HepG2 (cell line): ENCODE measurements around the gene PPP1R14D. TPM values are rescaled to one million over a fixed set of nuclear protein-coding genes. Genes with fewer than 3 reads are reported as not detected.

Experiments used
- ATAC-seq: fragments of 200-7000 bp; cut with Tn5 transposase; 3 replicates; pipeline ENCODE4 v1.9.1; 2020; ENCODE audit warnings: mild to moderate bottlenecking, moderate library complexity
- BruUV-seq: library from RNA; stranded (reverse); fragments of 400-500 nt; replicated peaks from 2 replicates; lab custom pipeline; 2021; lab: Mats Ljungman, UMichigan
- CTCF ChIA-PET: fragments of 300-600 bp; formaldehyde crosslinking; extraction: SDS; loops from one replicate; lab custom pipeline; 2021; ENCODE audit warnings: low total read pairs, inconsistent platforms, low intra/inter-chr PET ratio; lab: Yijun Ruan, JAX
- POLR2A ChIA-PET: fragments of 350-600 bp; sonication (Branson Sonifier 250); formaldehyde crosslinking; loops from one replicate; lab custom pipeline; 2020; ENCODE audit warnings: antibody characterized with exemption, inconsistent platforms; lab: Yijun Ruan, JAX
- DNase-seq: peaks from one replicate; pipeline ENCODE4 v3.0.0-alpha.2; 2015; ENCODE audit warnings: low spot score
- FAIRE-seq: peaks from 3 replicates; lab custom pipeline; 2011; peaks lifted over from hg19 to GRCh38; lab: Jason Lieb, UNC
- H2AFZ ChIP-seq: one replicate; pipeline ENCODE4 v1.6.1; 2011; ENCODE audit warnings: low read length, inconsistent platforms
- H3K27ac ChIP-seq: fragments of 300-600 bp; 3 replicates; pipeline ENCODE4 v1.8.0; 2011; ENCODE audit warnings: mixed run types, mild to moderate bottlenecking, mixed read lengths, low read length, inconsistent platforms; ENCODE audit not compliant: insufficient read depth; ENCODE audit errors: extremely low read length
- H3K27me3 ChIP-seq, 2 experiments: fragments of 200-600 bp in 1 of 2; 2 replicates in 1 of 2; 3 replicates in 1 of 2; pipeline versions ENCODE4 v1.6.0 to v1.8.0; 2011; ENCODE audit warnings: low read length in 2 of 2, mild to moderate bottlenecking in 2 of 2, moderate library complexity in 2 of 2, inconsistent platforms in 1 of 2; ENCODE audit not compliant: insufficient read depth in 2 of 2, control insufficient read depth in 1 of 2
- H3K36me3 ChIP-seq, 2 experiments: fragments of 200-600 bp in 1 of 2; replicated peaks in 1 of 2; 2 replicates in 1 of 2; 3 replicates in 1 of 2; pipeline versions ENCODE4 v1.5.1 to v1.8.0; 2011; ENCODE audit warnings: low read length in 2 of 2, inconsistent platforms in 1 of 2; ENCODE audit not compliant: insufficient read depth in 2 of 2, control insufficient read depth in 1 of 2
- H3K4me1 ChIP-seq: 2 replicates; pipeline ENCODE4 v1.5.1; 2012; ENCODE audit warnings: low read length, inconsistent platforms; ENCODE audit not compliant: insufficient read depth
- H3K4me2 ChIP-seq: 2 replicates; pipeline ENCODE4 v1.6.0; 2011; ENCODE audit warnings: low read depth, low read length, inconsistent platforms
- H3K4me3 ChIP-seq, 3 experiments: fragments of 200-600 bp in 1 of 3; sonication (generic), shearing (Covaris generic) in 1 of 3; replicated peaks in 1 of 3; 2 replicates each; pipeline ENCODE4 v1.5.1; 2011 to 2016; ENCODE audit warnings: low read length in 3 of 3, inconsistent platforms in 2 of 3, low read depth in 2 of 3, mild to moderate bottlenecking in 2 of 3, control low read depth in 1 of 3, mixed read lengths in 1 of 3; ENCODE audit not compliant: insufficient read depth in 1 of 3
- H3K79me2 ChIP-seq: one replicate; pipeline ENCODE4 v1.6.1; 2011; ENCODE audit warnings: low read length, inconsistent platforms; ENCODE audit not compliant: insufficient read depth
- H3K9ac ChIP-seq: 2 replicates; pipeline ENCODE4 v1.6.0; 2011; ENCODE audit warnings: mild to moderate bottlenecking, low read depth, low read length, inconsistent platforms; ENCODE audit not compliant: insufficient read depth
- H3K9me3 ChIP-seq: 2 replicates; pipeline ENCODE4 v1.5.1; 2012; ENCODE audit warnings: mild to moderate bottlenecking, low read length
- H4K20me1 ChIP-seq: 2 replicates; pipeline ENCODE4 v1.6.0; 2011; ENCODE audit warnings: inconsistent platforms, mild to moderate bottlenecking, low read length, moderate library complexity; ENCODE audit not compliant: insufficient read depth
- IRX3 ChIP-seq: sonication (generic); formaldehyde crosslinking; IDR thresholded peaks from 2 replicates; pipeline ENCODE4 v1.8.1; 2023; ENCODE audit warnings: mild to moderate bottlenecking, low read depth, missing genetic modification reagents, borderline replicate concordance
- NONO ChIP-seq, 2 experiments: fragments of 450-650 bp in 1 of 2; sonication (generic) in 1 of 2; formaldehyde crosslinking in 1 of 2; IDR thresholded peaks in 1 of 2; conservative IDR thresholded peaks in 1 of 2; 2 replicates each; pipeline versions ENCODE4 v1.6.1 to v1.8.0; 2017 to 2022; ENCODE audit warnings: mild to moderate bottlenecking in 1 of 2, missing genetic modification reagents in 1 of 2, moderate library complexity in 1 of 2
- NR0B2 ChIP-seq: sonication (generic); formaldehyde crosslinking; IDR thresholded peaks from 2 replicates; pipeline ENCODE4 v1.4.0; 2020; ENCODE audit warnings: mild to moderate bottlenecking, missing genetic modification reagents
- RBM22 ChIP-seq: fragments of 200-400 bp; formaldehyde crosslinking; optimal IDR thresholded peaks from 2 replicates; pipeline ENCODE3; 2017; ENCODE audit warnings: mild to moderate bottlenecking, low read length, moderate library complexity
- ZNF337 ChIP-seq: sonication (generic); formaldehyde crosslinking; IDR thresholded peaks from 2 replicates; pipeline ENCODE4 v1.5.1; 2020; ENCODE audit warnings: missing genetic modification reagents, low read depth, mild to moderate bottlenecking, borderline replicate concordance
- ZNF501 ChIP-seq: sonication (generic); formaldehyde crosslinking; IDR thresholded peaks from 2 replicates; pipeline ENCODE4 v1.5.1; 2020; ENCODE audit warnings: mild to moderate bottlenecking, moderate library complexity, missing genetic modification reagents
- ZNF724P ChIP-seq: sonication (generic); formaldehyde crosslinking; IDR thresholded peaks from 2 replicates; pipeline ENCODE4 v1.8.0; 2022; ENCODE audit warnings: missing genetic modification reagents, borderline replicate concordance
- ZSCAN20 ChIP-seq: sonication (generic); formaldehyde crosslinking; IDR thresholded peaks from 2 replicates; pipeline ENCODE4 v1.4.0; 2020; ENCODE audit warnings: missing genetic modification reagents, mild to moderate bottlenecking, borderline replicate concordance
- WGBS: methylation state at CpG from one replicate; pipeline ENCODE4 v1.1.6; 2017; ENCODE audit warnings: low lambda C conversion rate; 5-methylcytosine and 5-hydroxymethylcytosine counted together
- in situ Hi-C: cut with HindIII; loops from 2 replicates; pipeline ENCODE4 v1.10.0; 2017; ENCODE audit warnings: low pct_unique_long_range_greater_than_20kb; ENCODE audit not compliant: extremely low pct_ligation_motif_present
- intact Hi-C: fragments of 100-400 bp; cut with micrococcal nuclease; formaldehyde crosslinking; loops from one replicate; pipeline ENCODE4 v1.10.0; 2022; ENCODE audit not compliant: unreplicated experiment
- polyA plus RNA-seq, 8 experiments: library from polyadenylated mRNA; depleted of rRNA in 3 of 8; stranded (reverse) in 7 of 8; unstranded in 1 of 8; fragments of >200 nt; fragmentation: Illumina TruSeq in 4 of 8; extraction: Trizol in 4 of 8; gene quantifications; 2 replicates each; pipeline versions ENCODE4 v1.2.1 to v1.2.3, GENCODE V29; 2011 to 2016; ENCODE audit warnings: low read depth in 4 of 8, missing spikeins in 1 of 8, mixed read lengths in 1 of 8; ENCODE audit not compliant: insufficient read depth in 1 of 8
- total RNA-seq, 5 experiments: library from RNA; depleted of rRNA; stranded (reverse); fragments of >200 nt; fragmentation: Illumina TruSeq; extraction: Trizol; gene quantifications; 2 replicates each; pipeline ENCODE4 v1.2.3, GENCODE V29; 2016; ENCODE audit warnings: low read depth in 1 of 5
- TF ChIP-seq, protein P1 (sequence below): sonication (generic); formaldehyde crosslinking; IDR thresholded peaks from 2 replicates; pipeline ENCODE4 v1.8.1; 2023; ENCODE audit warnings: mild to moderate bottlenecking, missing genetic modification reagents
- TF ChIP-seq, protein P2 (sequence below): sonication (generic); formaldehyde crosslinking; IDR thresholded peaks from 2 replicates; pipeline ENCODE4 v1.4.0; 2020; ENCODE audit warnings: missing genetic modification reagents, mild to moderate bottlenecking, borderline replicate concordance
- TF ChIP-seq, protein P3 (sequence below): sonication (generic); formaldehyde crosslinking; IDR thresholded peaks from 2 replicates; pipeline ENCODE4 v1.5.0; 2020; ENCODE audit warnings: missing genetic modification reagents, mild to moderate bottlenecking, borderline replicate concordance
- TF ChIP-seq, protein P4 (sequence below): sonication (generic); formaldehyde crosslinking; IDR thresholded peaks from 2 replicates; pipeline ENCODE4; 2020; ENCODE audit warnings: missing genetic modification reagents, mild to moderate bottlenecking, borderline replicate concordance
- TF ChIP-seq, protein P5 (sequence below): IDR thresholded peaks from 2 replicates; pipeline ENCODE4 v1.6.1; 2016; ENCODE audit warnings: missing genetic modification reagents, missing compliant biosample characterization
- TF ChIP-seq, protein P6 (sequence below): sonication (generic); formaldehyde crosslinking; IDR thresholded peaks from 2 replicates; pipeline ENCODE4 v1.5.0; 2020; ENCODE audit warnings: missing genetic modification reagents

The PPP1R14D gene
- total and polyA plus RNA-seq, 2 of the 13 experiments (the other 11 are each of a cell fraction or from before 2014, with no cell fraction given) = 0.53 to 0.55 TPM

DNA sequence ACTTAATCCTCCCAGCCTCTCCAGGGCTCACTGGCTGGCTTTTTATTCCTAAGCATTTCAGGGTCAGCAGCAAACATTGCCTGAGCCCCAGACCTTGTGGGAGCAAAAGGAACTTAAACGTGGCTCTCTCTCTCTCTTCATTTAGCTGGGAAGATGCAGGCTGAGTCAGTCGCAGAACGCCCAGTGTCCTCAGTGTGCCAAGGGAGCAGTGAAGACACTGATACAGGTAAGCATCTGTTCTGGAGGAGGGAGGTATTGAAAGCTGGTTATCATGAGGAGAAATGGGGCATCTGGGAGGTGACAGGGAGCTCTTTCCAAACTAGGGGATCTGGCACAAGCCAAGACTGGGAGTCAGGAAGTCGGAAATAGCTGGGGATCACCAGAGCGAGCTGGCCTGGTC lies 41.2 kb upstream of the PPP1R14D start:
- Histone ChIP-seq H3K9me3 (no peaks in the 10 kb centered on the region), H3K27me3 (peaks cover 0 to 27% of the 10 kb centered on the region in 2 experiments; a peak in 2 of 5 replicates), H3K4me3 (no peak overlapping the region), H4K20me1 (no peaks in the 10 kb centered on the region), H3K4me2 (no peak overlapping the region), H2AFZ (no peak overlapping the region), H3K27ac (no peak overlapping the region), H3K79me2 (no peaks in the 10 kb centered on the region), H3K36me3 (no peaks in the 10 kb centered on the region), H3K9ac (no peak overlapping the region), H3K4me1 (peaks cover 22% of the 10 kb centered on the region)
- no TSS peak for BruUV-seq
- CTCF ChIA-PET = no interaction called here
- intact Hi-C loops (no loop called here), in situ Hi-C loops (no loop called here)
- ATAC-seq = no peak
- POLR2A ChIA-PET = interaction anchor here (1.8 kb wide), 1 partner anchor 24 kb away, joined by 6 read pairs; the partner anchor contains the start of gene VPS18
- DNase-seq = no peak
- 9% methylated on average over 3 of the region's 5 CpGs for WGBS
- FAIRE-seq = no peak
- TF ChIP-seq IRX3 (CRISPR knock-in tag) (no peak), ZNF724P (CRISPR knock-in tag) (no peak), RBM22 (no peak), ZNF501 (CRISPR knock-in tag) (no peak), ZSCAN20 (no peak), NR0B2 (CRISPR knock-in tag) (no peak), NONO (IDR thresholded peaks at IDR 0.05) (no peak), NONO (CRISPR knock-in tag; conservative IDR thresholded peaks at IDR 0.05) (no peak), ZNF337 (CRISPR knock-in tag) (no peak)
- TF ChIP-seq, protein P1, sequence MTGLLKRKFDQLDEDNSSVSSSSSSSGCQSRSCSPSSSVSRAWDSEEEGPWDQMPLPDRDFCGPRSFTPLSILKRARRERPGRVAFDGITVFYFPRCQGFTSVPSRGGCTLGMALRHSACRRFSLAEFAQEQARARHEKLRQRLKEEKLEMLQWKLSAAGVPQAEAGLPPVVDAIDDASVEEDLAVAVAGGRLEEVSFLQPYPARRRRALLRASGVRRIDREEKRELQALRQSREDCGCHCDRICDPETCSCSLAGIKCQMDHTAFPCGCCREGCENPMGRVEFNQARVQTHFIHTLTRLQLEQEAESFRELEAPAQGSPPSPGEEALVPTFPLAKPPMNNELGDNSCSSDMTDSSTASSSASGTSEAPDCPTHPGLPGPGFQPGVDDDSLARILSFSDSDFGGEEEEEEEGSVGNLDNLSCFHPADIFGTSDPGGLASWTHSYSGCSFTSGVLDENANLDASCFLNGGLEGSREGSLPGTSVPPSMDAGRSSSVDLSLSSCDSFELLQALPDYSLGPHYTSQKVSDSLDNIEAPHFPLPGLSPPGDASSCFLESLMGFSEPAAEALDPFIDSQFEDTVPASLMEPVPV (CRISPR knock-in tag) = no peak
- TF ChIP-seq, protein P2, sequence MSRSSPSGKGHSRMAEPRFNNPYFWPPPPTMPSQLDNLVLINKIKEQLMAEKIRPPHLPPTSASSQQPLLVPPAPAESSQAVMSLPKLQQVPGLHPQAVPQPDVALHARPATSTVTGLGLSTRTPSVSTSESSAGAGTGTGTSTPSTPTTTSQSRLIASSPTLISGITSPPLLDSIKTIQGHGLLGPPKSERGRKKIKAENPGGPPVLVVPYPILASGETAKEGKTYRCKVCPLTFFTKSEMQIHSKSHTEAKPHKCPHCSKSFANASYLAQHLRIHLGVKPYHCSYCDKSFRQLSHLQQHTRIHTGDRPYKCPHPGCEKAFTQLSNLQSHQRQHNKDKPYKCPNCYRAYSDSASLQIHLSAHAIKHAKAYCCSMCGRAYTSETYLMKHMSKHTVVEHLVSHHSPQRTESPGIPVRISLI (CRISPR knock-in tag) = no peak
- TF ChIP-seq, protein P3, sequence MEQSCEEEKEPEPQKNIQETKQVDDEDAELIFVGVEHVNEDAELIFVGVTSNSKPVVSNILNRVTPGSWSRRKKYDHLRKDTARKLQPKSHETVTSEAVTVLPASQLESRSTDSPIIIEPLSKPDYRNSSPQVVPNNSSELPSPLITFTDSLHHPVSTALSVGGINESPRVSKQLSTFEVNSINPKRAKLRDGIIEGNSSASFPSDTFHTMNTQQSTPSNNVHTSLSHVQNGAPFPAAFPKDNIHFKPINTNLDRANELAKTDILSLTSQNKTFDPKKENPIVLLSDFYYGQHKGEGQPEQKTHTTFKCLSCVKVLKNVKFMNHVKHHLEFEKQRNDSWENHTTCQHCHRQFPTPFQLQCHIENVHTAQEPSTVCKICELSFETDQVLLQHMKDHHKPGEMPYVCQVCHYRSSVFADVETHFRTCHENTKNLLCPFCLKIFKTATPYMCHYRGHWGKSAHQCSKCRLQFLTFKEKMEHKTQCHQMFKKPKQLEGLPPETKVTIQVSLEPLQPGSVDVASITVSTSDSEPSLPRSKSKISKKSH (CRISPR knock-in tag) = no peak
- TF ChIP-seq, protein P4, sequence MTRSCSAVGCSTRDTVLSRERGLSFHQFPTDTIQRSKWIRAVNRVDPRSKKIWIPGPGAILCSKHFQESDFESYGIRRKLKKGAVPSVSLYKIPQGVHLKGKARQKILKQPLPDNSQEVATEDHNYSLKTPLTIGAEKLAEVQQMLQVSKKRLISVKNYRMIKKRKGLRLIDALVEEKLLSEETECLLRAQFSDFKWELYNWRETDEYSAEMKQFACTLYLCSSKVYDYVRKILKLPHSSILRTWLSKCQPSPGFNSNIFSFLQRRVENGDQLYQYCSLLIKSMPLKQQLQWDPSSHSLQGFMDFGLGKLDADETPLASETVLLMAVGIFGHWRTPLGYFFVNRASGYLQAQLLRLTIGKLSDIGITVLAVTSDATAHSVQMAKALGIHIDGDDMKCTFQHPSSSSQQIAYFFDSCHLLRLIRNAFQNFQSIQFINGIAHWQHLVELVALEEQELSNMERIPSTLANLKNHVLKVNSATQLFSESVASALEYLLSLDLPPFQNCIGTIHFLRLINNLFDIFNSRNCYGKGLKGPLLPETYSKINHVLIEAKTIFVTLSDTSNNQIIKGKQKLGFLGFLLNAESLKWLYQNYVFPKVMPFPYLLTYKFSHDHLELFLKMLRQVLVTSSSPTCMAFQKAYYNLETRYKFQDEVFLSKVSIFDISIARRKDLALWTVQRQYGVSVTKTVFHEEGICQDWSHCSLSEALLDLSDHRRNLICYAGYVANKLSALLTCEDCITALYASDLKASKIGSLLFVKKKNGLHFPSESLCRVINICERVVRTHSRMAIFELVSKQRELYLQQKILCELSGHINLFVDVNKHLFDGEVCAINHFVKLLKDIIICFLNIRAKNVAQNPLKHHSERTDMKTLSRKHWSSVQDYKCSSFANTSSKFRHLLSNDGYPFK (CRISPR knock-in tag) = no peak
- TF ChIP-seq, protein P5, sequence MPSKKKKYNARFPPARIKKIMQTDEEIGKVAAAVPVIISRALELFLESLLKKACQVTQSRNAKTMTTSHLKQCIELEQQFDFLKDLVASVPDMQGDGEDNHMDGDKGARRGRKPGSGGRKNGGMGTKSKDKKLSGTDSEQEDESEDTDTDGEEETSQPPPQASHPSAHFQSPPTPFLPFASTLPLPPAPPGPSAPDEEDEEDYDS (CRISPR knock-in tag) = no peak
- TF ChIP-seq, protein P6, sequence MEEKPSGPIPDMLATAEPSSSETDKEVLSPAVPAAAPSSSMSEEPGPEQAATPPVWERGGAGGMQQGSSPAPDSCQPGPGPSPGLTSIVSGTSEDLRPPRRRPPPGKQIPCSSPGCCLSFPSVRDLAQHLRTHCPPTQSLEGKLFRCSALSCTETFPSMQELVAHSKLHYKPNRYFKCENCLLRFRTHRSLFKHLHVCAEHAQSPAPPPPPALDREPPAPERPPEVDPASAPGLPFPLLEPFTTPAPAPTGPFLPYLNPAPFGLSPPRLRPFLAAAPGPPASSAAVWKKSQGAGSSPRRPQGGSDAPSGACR (CRISPR knock-in tag) = no peak
